Measurements from ENCODE around the gene SMIM10.
"Not testable (repeated sequence)": the region's sequence is repeated elsewhere in the genome, so short reads cannot be mapped to it uniquely, and the experiment has no call there.

The SMIM10 gene

GRCh38 chrX:135010921-135011320, 20.1 kb downstream of the SMIM10 start:
- H3K4me1 ChIP-seq (ENCODE audit: insufficient read depth, insufficient read length), result no peaks in the 10 kb centered on the region
- no peaks in the 10 kb centered on the region for H3K9me3 ChIP-seq (ENCODE audit: insufficient read depth, low read length)
- H3K9ac ChIP-seq (ENCODE audit: insufficient read length, low read depth), result no peak overlapping the region
- no peaks in the 10 kb centered on the region for H3K36me3 ChIP-seq (ENCODE audit: insufficient read depth, insufficient read length, low read length)
- TF ChIP-seq YY1 (IDR thresholded peaks at IDR 0.05; ENCODE audit: insufficient read depth, insufficient read length) (no peak), SUZ12 (IDR thresholded peaks at IDR 0.05; ENCODE audit: extremely low read depth, insufficient read depth, insufficient read length) (no peak), ZNF274 (IDR thresholded peaks at IDR 0.05; ENCODE audit: low read depth, low read length) (no peak)
- no peaks in the 10 kb centered on the region for H3K27me3 ChIP-seq (ENCODE audit: insufficient read depth, insufficient read length)
- DNase-seq (ENCODE audit: low read depth, low spot score), result no peak
- no peak overlapping the region for H3K4me3 ChIP-seq (ENCODE audit: insufficient read length, low read depth)

- Histone ChIP-seq H3K4me3 (ENCODE audit: insufficient read length, low read depth) (no peak overlapping the region), H3K36me3 (ENCODE audit: insufficient read depth, insufficient read length, low read length) (no peaks in the 10 kb centered on the region), H3K9ac (ENCODE audit: insufficient read length, low read depth) (no peak overlapping the region), H3K4me1 (ENCODE audit: insufficient read depth, insufficient read length) (no peaks in the 10 kb centered on the region), H3K9me3 (ENCODE audit: insufficient read depth, low read length) (no peaks in the 10 kb centered on the region), H3K27me3 (ENCODE audit: insufficient read depth, insufficient read length) (no peaks in the 10 kb centered on the region)
- no peak for TF ChIP-seq ZNF274 (IDR thresholded peaks at IDR 0.05; ENCODE audit: low read depth, low read length)
- no peak for TF ChIP-seq SUZ12 (IDR thresholded peaks at IDR 0.05; ENCODE audit: extremely low read depth, insufficient read depth, insufficient read length)
- no peak for DNase-seq (ENCODE audit: low read depth, low spot score)
These were observed 24.9 kb downstream of the SMIM10 start for GRCh38 chrX:135015523-135016245.

- not testable (repeated sequence) for DNase-seq (ENCODE audit: low read depth, low spot score); H3K27me3 ChIP-seq (ENCODE audit: insufficient read depth, insufficient read length); H3K4me3 ChIP-seq (ENCODE audit: insufficient read length, low read depth); H3K9ac ChIP-seq (ENCODE audit: insufficient read length, low read depth); H3K36me3 ChIP-seq (ENCODE audit: insufficient read depth, insufficient read length, low read length); H3K9me3 ChIP-seq (ENCODE audit: insufficient read depth, low read length); H3K4me1 ChIP-seq (ENCODE audit: insufficient read depth, insufficient read length)
These were observed 29.1 kb downstream of the SMIM10 start for GRCh38 chrX:135019890-135020289.

GRCh38 chrX:135023791-135024190, 33.0 kb downstream of the SMIM10 start:
- not testable (repeated sequence) for H3K36me3 ChIP-seq (ENCODE audit: insufficient read depth, insufficient read length, low read length); H3K9me3 ChIP-seq (ENCODE audit: insufficient read depth, low read length); DNase-seq (ENCODE audit: low read depth, low spot score); H3K4me3 ChIP-seq (ENCODE audit: insufficient read length, low read depth); H3K27me3 ChIP-seq (ENCODE audit: insufficient read depth, insufficient read length); H3K9ac ChIP-seq (ENCODE audit: insufficient read length, low read depth); H3K4me1 ChIP-seq (ENCODE audit: insufficient read depth, insufficient read length)

GRCh38 chrX:135024526-135024925, 33.7 kb downstream of the SMIM10 start:
- DNase-seq (ENCODE audit: low read depth, low spot score), result no peak
- H3K4me1 ChIP-seq (ENCODE audit: insufficient read depth, insufficient read length), result no peaks in the 10 kb centered on the region
- no peaks in the 10 kb centered on the region for H3K27me3 ChIP-seq (ENCODE audit: insufficient read depth, insufficient read length)
- H3K9me3 ChIP-seq (ENCODE audit: insufficient read depth, low read length), result no peaks in the 10 kb centered on the region
- H3K9ac ChIP-seq (ENCODE audit: insufficient read length, low read depth), result no peak overlapping the region
- H3K4me3 ChIP-seq (ENCODE audit: insufficient read length, low read depth), result no peak overlapping the region
- no peaks in the 10 kb centered on the region for H3K36me3 ChIP-seq (ENCODE audit: insufficient read depth, insufficient read length, low read length)
- TF ChIP-seq ZNF274 (IDR thresholded peaks at IDR 0.05; ENCODE audit: low read depth, low read length) (no peak), SUZ12 (IDR thresholded peaks at IDR 0.05; ENCODE audit: extremely low read depth, insufficient read depth, insufficient read length) (no peak), YY1 (IDR thresholded peaks at IDR 0.05; ENCODE audit: insufficient read depth, insufficient read length) (no peak)

- H3K4me1 ChIP-seq (ENCODE audit: insufficient read depth, insufficient read length); DNase-seq (ENCODE audit: low read depth, low spot score); H3K4me3 ChIP-seq (ENCODE audit: insufficient read length, low read depth); H3K27me3 ChIP-seq (ENCODE audit: insufficient read depth, insufficient read length); H3K9ac ChIP-seq (ENCODE audit: insufficient read length, low read depth); H3K9me3 ChIP-seq (ENCODE audit: insufficient read depth, low read length): not testable (repeated sequence)
- H3K36me3 ChIP-seq (ENCODE audit: insufficient read depth, insufficient read length, low read length), result peaks cover 13% of the 10 kb centered on the region
These were observed 39.6 kb downstream of the SMIM10 start for GRCh38 chrX:135030207-135030963.

GRCh38 chrX:135041149-135042123, 50.6 kb downstream of the SMIM10 start:
- H3K4me3 ChIP-seq (ENCODE audit: insufficient read length, low read depth), result not testable (repeated sequence)

More at GRCh38 chrX:135041149-135042123, 50.6 kb downstream of the SMIM10 start:
- H3K9ac ChIP-seq (ENCODE audit: insufficient read length, low read depth); H3K36me3 ChIP-seq (ENCODE audit: insufficient read depth, insufficient read length, low read length); DNase-seq (ENCODE audit: low read depth, low spot score); H3K4me1 ChIP-seq (ENCODE audit: insufficient read depth, insufficient read length); H3K27me3 ChIP-seq (ENCODE audit: insufficient read depth, insufficient read length); H3K9me3 ChIP-seq (ENCODE audit: insufficient read depth, low read length): not testable (repeated sequence)
